ENCODE results near the gene DENND1A. TPM values are rescaled to one million over a fixed set of nuclear protein-coding genes. Genes with fewer than 3 reads are reported as not detected.
"Not testable (repeated sequence)": the region's sequence is repeated elsewhere in the genome, so short reads cannot be mapped to it uniquely, and the experiment has no call there.

DENND1A gene
- total RNA-seq, 1 donor from 2014 or later, result 9.0 TPM

GRCh38 chr9:123914517-123915196, 15.3 kb downstream of the DENND1A start:
- ATAC-seq, result no peak

GRCh38 chr9:123912167-123912897, 17.6 kb downstream of the DENND1A start:
- ATAC-seq, result no peak

GRCh38 chr9:123911024-123911423, 18.9 kb downstream of the DENND1A start:
- ATAC-seq, result no peak

GRCh38 chr9:123909192-123909591, 20.7 kb downstream of the DENND1A start:
- not testable (repeated sequence) for ATAC-seq

- ATAC-seq, result not testable (repeated sequence)
Observed at GRCh38 chr9:123903550-123903949, 26.4 kb downstream of the DENND1A start.

GRCh38 chr9:123894822-123895221, 35.1 kb downstream of the DENND1A start:
- ATAC-seq, result no peak

- no peak for ATAC-seq
Observed at GRCh38 chr9:123893831-123894460, 36.0 kb downstream of the DENND1A start.

GRCh38 chr9:123893115-123893514, 36.8 kb downstream of the DENND1A start:
- no peak for ATAC-seq

GRCh38 chr9:123887837-123888236, 42.1 kb downstream of the DENND1A start:
- ATAC-seq, result no peak

- not testable (repeated sequence) for ATAC-seq
Observed at GRCh38 chr9:123885834-123886233, 44.1 kb downstream of the DENND1A start.

GRCh38 chr9:123883634-123884033, 46.3 kb downstream of the DENND1A start:
- ATAC-seq, result no peak

GRCh38 chr9:123881604-123882003, 48.3 kb downstream of the DENND1A start:
- ATAC-seq, result no peak

GRCh38 chr9:123880420-123880819, 49.5 kb downstream of the DENND1A start:
- no peak for ATAC-seq

- no peak for ATAC-seq
Observed at GRCh38 chr9:123876750-123877149, 53.2 kb downstream of the DENND1A start.

- no peak for ATAC-seq
Observed at GRCh38 chr9:123872710-123873109, 57.2 kb downstream of the DENND1A start.

- ATAC-seq, result no peak
Observed at GRCh38 chr9:123871781-123872180, 58.1 kb downstream of the DENND1A start.

GRCh38 chr9:123868002-123868401, 61.9 kb downstream of the DENND1A start:
- no peak for ATAC-seq

GRCh38 chr9:123867034-123867433, 62.9 kb downstream of the DENND1A start:
- no peak for ATAC-seq

- ATAC-seq, result no peak
Observed at GRCh38 chr9:123866497-123866896, 63.4 kb downstream of the DENND1A start.

- ATAC-seq, result no peak
Observed at GRCh38 chr9:123865226-123866000, 64.5 kb downstream of the DENND1A start.

- no peak for ATAC-seq
Observed at GRCh38 chr9:123864251-123864650, 65.7 kb downstream of the DENND1A start.

- ATAC-seq, result no peak
Observed at GRCh38 chr9:123863164-123863855, 66.6 kb downstream of the DENND1A start.
